VCaP (cell line): ENCODE measurements around the gene ARL15.
"Not testable (repeated sequence)": the region's sequence is repeated elsewhere in the genome, so short reads cannot be mapped to it uniquely, and the experiment has no call there.

ENCODE experiments used
- H3K27ac ChIP-seq: fragments of 450-650 bp; 2 replicates; pipeline ENCODE4 v1.5.1; 2017
- CTCF ChIP-seq: fragments of 450-650 bp; conservative IDR thresholded peaks from 2 replicates; pipeline ENCODE4 v1.5.1; 2017; ENCODE audit warnings: mild to moderate bottlenecking, moderate library complexity

ARL15 gene

DNA sequence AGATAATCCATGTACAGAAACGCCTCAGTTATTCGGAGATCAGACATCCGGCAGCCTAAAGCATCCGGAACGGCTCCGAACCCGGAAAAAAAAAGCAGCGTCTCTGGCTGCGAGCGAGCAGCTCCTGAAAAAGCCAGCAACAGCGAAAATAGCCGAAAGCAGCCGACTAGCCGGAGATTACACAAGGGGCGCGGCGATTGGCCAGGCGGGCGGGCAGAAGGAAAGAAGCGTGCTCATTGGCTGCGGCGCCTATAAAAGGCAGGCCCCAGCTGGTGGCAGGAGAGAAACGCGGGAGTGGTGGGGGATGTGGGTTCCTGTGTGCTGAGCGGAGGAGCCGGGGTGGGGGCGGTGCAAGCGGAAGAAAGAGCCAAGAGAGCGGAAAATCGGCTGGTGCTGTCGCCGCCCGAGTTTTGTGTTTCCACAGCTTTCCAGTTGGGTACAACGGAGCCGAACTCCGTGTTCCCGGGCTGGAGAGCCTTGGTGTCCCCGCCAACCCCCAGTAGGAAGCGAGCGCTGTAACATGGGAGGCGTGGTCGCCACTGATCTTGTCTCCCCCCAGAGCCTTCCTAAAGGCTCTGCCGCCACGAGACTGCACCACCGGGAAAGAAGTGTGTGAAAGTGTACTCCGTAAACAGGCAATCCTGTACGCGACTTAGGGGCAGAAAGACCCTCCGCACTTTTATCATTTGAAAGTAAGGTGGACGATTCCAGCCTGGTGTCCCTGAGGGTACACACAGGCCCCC lies at the start of gene ARL15:
Gene ARL15 (minus strand): TSS at position 141 of the 743 bp plus-strand sequence.
- peak within 1 kb of the TSS; percentile 89 for H3K27ac ChIP-seq
- TF ChIP-seq CTCF, result no peak

- H3K27ac ChIP-seq, result no peak overlapping the region
- TF ChIP-seq CTCF, result no peak
Observed at GRCh38 chr5:54360089-54360488, 49.7 kb upstream of the ARL15 start.

DNA sequence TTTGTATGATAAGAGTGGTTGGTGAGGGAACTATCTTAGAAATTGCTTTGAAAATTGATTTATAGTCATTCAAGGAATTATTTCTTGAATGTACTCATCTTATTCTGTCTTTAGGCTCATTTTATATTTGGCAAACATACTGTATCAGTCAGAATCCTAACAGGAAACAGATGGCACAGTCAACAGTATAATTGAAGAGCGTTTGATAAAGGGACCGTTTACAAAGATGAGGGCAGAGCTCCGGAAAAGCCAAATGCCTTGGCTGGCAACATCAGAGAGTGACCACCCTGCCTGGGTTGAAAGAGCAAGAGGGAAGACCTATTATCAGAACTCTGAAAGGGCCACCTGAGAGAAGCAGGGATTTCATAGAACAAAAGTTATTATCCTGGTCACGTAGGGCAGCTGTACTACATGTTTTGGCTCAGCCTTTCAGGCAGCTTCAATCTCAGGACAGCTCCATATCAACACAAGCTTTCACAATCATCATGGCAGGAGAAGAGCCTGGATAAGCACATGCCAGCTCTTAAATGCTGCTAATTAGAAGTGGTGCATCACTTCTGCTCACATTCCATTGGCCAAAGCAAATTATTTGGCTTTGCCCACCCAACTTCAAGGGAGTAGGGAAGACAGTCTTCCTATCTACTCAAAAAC lies 47.2 kb upstream of the ARL15 start:
- TF ChIP-seq CTCF, result no peak
- H3K27ac ChIP-seq, result no peak overlapping the region

DNA sequence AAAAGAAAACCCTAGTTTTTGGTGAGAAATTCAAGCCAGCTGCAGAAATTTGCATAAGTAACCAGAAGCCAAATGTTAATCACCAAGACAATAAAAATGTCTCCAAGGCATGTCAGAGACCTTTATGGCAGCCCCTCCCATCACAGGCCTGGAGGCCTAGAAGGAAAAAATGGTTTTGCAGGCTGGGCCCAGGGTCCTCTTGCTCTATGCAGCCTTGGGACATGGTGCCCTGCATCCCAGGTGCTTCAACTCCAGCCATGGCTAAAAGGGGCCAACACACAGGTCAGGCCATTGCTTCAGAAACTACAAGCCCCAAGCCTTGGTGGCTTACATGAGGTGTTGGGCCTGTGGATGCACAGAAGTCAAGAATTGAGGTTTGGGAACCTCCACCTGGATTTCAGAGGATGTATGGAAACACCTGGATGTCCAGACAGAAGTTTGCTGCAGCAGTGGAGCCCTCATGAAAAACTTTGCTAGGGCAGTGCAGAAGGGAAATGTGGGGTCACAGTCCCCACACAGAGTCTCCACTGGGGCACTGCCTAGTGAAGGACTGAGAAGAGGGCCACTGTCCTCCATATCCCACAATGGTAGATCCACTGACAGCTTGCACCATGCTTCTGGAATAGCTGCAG lies 43.7 kb upstream of the ARL15 start:
- not testable (repeated sequence) for H3K27ac ChIP-seq

DNA sequence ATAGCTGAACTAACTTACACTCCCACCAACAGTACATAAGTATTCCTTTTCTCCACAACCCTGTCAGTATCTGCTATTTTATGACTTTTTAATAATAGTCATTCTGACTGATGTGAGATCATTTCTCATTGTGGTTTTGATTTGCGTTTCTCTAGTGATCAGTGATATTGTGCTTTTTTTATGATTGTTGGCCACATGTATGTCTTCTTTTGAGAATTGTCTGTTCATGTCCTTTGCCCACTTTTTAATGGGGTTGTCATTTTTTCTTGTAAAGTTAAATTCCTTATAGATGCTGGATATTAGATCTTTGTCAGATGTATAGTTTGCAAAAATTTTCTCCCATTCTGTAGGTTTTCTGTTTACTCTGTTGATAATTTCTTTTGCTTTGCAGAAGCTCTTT lies 42.2 kb upstream of the ARL15 start:
- not testable (repeated sequence) for H3K27ac ChIP-seq

GRCh38 chr5:54347221-54347865 lies 37.0 kb upstream of the ARL15 start:
- TF ChIP-seq CTCF, result no peak
- H3K27ac ChIP-seq, result no peak overlapping the region

- no peak overlapping the region for H3K27ac ChIP-seq
- no peak for TF ChIP-seq CTCF
Observed at GRCh38 chr5:54344653-54345052, 34.3 kb upstream of the ARL15 start.

DNA sequence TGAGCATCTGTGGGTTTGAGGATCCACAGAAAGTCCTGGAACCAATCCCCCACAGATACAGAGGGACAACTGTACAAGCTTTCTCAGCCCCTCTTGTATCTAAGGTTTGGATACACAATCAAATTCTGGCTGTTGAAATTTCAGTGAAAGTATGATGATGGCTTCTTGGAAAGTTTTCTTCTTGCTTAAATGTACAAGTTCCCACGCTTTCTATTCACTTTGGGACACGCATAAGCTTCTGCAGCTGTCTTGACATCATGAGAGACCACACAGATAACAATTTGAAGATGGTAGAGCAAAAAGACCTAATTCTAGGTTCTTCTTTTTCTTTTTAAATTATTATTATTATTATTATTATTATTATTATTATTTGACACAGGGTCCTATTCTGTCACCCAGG lies 31.6 kb upstream of the ARL15 start:
- H3K27ac ChIP-seq, result no peak overlapping the region
- no peak for TF ChIP-seq CTCF
